Skin of body (tissue), 2 donors: Measurements from ENCODE around the gene WDR41. TPM values are rescaled to one million over a fixed set of nuclear protein-coding genes. Genes with fewer than 3 reads are reported as not detected.

Experiments
- DNase-seq: peaks from one replicate; lab custom pipeline; 2025; lab: John Stamatoyannopoulos, UW
- total RNA-seq: library from RNA; depleted of rRNA; stranded (reverse); fragments of >200 nt; gene quantifications from one replicate; pipeline ENCODE4 v1.2.3, GENCODE V29; 2014

WDR41 gene
- total RNA-seq, 1 donor from 2014 or later: 73.2 TPM

DNA sequence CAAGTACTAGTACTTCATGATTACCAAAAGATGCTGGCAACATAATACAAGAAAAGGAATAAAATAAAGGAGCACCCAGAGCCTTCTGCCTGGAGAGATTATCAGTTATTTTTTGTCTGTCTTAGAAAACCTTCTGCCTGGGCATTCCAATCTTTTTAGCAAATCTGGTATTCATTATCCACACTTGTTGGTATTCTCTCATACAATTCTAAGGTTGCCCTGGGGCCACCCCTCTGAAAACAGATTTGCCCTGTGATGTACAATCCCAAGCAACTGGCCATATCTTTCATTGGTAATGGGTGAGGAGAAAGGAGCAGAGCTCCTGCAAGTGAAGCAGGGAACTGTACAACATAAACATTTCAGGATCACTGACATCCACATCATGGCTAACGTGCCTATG lies 47.8 kb downstream of the WDR41 start:
- DNase-seq: no peak

DNA sequence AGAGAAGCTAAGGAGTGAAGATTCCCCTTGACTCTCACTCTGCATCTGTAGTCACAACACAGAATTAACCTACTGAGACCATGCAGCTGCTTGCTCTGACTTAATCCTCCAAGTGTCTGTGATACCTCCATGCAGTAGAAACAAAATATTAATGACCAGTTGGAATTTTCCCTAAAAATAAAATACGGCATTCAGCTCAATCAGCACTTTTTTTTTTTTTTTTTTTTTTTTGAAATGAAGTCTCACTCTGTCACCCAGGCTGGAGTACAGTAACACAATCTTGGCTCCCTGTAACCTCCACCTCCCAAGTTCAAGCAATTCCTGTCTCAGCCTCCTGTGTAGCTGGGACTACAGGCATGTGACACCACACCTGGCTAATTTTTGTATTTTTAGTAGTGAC lies 48.4 kb downstream of the WDR41 start:
- DNase-seq: no peak

DNA sequence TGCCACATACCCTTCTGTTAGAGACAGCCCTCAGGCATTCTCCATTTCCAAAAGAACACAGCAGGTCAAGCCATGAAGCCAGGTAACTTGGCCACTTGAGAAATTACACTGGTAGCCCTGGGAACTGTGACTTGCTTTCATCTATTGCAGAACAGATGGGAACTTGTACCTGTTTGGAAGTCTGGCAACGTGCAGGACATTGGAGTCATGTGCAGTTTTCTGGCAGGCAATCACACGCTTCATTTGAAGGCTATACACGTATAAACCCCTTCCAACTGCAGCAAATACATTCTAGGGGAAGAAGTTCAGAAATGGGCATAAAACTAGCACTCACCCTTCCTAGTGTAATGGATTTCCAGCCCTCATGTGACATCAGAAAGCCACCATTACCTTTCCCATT lies 54.0 kb downstream of the WDR41 start:
- no peak for DNase-seq

DNA sequence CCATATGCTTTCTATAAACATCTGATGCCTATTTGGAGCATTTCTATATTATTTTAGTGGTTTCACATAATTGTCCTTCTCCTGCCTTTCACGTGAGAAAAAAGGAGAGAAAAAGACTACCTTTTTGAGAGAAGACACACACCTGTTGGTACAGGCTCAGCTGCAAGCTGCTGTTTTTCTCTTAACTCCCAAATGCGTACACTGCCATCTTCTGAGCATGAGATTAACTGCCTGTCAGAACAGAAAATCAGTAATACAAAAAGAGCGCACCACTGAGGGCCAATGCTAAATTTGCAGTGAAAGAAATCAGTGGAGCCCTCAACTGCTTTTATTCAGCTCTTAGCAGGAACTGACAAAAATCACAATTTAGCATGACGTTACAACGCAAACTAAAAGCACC lies 54.9 kb downstream of the WDR41 start:
- DNase-seq: no peak

DNA sequence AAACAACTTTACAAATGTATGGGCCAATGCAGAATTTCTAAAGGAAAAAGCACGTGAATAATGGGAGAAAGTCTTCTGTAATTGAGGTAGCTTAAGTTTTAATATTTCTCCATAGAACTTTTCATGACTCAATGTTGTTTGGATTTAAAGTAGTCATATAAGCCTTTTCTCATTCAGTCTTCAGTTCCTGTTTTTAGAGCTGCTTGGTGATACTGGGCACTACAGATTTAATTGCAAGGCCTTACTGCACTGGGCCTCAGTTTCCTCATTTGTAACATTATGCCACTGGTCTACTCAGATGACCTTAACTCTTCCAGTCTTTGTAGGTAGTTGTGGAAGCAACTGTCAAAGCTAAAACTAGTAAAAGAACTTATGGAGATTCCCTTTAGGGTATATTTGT lies 60.4 kb downstream of the WDR41 start:
- no peak for DNase-seq

DNA sequence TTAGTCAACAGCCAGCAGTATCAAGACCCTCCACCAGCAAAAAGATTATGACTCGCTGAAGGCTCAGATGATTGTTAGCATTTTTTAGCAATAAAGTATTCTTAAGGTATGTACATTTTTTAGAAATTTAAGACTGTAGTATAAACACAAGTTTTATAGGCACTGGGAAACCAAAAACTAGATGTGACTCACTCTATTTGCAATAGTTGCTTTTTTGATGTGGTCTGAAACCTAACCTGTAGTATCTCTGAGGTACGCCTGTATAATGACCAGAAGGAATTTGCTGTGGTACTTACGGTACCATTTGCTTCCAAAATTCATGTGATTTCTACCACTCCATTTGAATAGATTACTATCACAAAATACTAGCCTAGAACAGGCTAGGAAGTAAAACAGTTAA lies 60.8 kb downstream of the WDR41 start:
- no peak for DNase-seq

DNA sequence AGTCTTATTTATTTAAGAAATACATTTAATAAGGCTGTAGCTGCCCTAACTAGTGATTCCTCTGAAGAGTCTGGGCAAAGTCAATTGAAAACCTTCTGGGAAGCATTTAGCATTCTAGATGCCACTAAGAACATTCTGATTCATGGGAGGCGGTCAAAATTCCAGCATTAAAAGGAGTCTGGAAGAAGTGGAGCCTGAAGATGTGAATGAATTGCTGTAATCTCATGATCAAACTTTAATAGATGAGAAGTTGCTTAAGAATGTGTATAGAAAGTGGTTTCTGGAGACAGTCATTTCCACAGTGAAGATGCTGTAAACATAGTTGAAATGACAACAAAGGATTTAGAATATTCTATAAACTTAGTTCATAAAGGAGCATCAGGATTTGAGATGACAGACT lies 61.4 kb downstream of the WDR41 start:
- no peak for DNase-seq

DNA sequence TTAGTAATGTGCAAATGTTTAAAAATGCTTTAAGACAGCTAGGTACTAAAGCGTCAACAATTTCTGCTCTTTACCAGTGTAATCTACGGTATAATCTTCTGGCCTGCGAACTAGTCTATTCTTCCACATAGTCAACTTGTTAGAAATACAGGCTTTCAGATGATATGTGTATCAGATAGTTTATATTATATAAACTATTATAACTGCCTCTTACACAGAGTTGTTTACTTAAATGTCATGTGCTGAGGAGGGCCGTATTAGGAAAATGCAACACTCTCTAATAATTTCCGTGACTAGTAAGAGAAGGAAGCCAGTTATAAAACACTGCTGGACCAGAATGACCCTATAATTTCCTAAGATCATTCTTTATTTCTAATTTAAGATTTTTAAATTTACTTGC lies 63.6 kb downstream of the WDR41 start:
- DNase-seq: no peak

DNA sequence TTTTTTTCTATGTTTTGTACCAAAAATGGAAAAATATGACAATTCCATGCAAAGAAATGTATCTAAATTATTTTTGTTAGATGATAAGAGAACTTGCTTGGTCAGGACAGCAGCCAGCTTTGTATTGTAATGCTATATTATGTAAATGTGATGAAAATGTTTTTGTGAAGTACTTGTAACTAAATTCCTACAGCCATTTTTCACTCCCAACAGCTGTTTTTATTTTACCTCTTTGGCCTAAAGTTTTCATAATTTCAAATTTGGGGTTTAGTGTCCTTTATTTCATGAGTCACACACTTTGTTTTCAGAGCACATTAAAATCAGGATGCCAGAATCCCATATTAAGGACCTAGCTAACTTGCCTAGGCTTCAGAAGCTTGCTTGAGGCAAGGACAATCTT lies 64.1 kb downstream of the WDR41 start:
- DNase-seq: peak; percentile 57

DNA sequence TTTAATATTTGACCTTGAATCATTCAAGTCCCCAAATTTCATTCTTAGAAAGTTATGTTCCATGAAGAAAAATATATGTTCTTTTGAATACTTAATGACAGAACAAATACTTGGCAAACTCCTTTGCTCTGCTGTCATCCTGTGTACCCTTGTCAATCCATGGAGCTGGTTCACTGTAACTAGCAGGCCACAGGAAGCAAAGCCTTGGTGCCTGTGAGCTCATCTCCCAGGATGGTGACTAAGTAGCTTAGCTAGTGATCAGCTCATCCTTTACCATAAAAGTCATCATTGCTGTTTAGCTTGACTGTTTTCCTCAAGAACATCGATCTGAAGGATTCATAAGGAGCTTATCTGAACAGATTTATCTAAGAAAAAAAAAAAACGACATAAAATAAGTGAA lies 65.4 kb downstream of the WDR41 start:
- DNase-seq: no peak

DNA sequence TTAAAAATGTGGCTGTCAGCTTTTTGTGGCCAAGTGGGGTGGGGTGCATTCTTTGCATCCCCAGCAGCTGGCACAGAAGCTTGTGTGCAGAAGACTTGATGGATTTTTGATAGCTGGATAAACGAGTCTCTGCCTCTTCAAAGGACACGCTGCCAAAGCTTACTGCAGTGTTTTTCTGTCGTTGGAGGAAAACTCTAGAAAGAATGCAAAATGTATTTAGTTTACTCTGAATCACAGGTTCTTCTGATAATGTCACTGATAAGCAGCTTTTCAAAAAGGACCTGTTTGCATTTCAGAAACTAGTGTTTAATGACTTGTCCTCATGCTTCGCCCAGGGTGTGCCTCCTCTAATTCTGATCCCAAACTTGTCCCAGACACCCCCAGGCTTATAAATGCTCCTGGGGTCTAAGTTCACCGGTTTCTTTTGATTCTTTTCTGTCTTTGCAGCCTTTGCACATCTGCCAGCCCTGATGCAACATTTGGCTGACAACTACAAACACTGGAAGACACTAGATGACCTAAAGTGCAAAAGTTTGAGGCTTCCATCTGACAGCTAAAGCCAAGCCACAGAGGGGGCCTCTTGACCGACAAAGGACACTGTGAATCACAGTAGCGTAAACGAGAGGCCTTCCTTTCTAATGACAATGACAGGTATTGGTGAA lies 66.0 kb downstream of the WDR41 start:
- no peak for DNase-seq

DNA sequence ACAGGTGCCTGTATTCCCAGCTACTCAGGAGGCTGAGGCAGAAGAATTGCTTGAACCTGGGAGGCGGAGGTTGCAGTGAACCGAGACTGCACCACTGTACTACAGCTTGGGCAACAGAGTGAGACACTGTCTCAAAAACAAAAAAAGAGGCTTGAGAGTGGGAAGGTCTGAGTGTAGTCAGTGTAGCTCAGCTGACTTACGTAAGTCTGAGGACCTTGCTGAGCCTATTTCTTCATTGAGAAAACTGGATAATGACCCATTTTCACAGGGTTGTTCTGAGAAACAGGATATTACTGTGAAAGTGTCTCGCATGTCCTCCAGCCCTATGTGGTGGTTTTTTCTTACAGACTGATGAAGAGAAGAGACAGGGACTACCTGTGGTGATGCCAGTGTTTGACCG lies 66.7 kb downstream of the WDR41 start:
- no peak for DNase-seq

DNA sequence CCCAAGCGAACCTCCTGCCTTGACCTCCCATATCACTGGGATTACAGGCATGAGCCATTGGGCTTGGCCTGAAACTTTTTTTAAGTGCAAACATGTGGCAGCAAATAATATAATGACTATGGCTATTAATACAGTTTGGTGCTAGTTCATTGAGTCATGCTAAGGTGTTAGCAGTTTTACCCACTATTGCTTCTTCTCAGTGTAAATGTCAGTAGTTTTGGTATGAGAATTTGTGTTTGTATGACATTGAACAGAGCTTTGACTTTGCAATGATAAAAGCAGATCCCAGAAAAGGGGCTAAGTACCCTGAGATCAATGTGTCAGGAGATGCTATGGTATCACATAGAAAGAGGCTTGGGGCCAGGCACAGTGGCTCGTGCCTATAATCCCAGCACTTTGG lies 67.2 kb downstream of the WDR41 start:
- no peak for DNase-seq

DNA sequence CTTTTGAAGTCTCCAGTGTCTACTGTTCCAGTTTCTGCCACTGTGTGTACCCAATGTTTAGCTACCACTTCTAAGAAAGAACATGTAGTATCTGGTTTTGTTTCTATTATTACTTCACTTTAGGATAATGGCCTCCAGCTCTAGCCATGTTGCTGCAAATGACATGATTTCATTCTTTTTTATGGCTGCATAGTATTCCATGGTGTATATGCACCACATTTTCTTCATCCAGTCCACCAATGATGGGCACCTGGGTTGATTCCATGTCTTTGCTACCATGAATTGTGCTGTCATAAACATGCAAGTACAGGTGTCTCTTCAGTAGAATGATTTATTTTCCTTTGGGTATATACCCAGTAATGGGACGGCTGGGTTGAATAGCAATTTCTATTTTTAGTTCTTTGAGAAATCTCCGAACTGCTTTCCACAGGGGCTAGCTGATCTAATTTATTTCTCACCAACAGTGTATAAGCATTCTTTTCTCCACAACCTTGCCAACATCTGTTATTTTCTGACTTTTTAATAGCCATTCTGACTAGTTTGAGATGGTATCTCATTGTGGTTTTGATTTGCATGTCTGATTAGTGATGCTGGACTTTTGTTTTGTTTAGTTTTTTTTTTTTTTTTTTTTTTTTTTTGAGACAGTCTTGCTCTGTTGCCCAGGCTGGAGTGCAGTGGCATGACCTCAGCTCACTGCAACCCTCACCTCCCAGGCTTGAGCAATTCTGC lies 68.9 kb downstream of the WDR41 start:
- DNase-seq: no peak

DNA sequence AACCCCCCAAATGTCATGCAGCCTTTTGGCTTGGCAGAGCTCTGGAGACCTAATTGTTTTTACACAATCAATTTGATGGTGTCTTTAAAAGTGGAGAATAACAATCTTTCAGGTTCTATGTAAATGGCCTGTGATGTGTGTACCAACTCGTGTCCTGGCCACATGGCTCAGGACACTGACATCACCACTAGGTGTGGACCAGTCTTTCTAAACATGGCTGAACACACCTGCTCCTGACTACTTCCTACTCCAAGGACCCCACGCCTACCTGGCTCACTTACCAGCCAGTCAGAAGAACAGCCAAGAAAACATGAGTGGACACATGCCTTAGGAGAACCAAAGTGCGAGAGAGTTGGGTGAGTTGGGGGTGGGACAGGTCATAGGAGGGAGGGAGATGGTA lies 71.2 kb downstream of the WDR41 start:
- DNase-seq: no peak

DNA sequence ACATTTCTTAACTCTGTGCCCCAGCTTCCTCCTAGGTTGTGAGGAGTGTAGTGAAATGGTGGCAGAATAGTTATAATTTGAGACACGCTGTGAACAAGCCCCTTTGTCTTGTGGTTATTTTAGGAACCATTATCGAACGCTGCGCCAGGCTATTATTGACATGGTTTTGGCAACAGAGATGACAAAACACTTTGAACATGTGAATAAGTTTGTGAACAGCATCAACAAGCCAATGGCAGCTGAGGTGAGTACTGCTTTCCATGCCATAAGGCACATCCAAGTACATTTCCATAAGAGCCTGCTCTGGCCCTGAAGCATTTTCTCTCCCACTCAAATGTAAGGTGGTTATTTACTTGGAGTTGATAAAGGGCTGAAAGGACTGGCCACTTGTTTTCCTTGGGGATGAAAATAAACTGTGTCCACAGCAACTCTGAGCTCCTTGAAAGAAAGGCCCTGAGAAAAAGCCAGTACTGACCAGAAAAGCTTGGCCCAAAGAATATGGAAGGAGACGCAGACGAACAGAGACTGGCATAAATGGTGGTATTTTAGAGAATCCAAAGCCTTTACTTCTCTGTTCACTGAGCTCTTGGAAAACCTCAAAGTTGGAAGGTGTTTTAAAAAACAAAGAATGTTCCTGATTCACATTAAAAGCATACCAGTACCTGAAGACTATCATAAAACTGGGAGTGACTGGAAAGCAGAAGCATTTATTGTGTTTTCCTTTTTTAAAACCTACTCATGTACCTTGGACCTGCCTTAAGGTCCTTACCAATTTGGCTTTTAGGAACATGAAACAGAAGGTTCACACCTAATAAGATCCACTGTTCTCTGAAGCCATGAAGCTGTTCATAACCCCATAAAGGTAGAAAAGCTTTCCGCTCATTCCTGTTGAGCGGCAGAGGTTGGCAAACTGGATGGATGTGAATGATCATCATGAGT lies 72.2 kb downstream of the WDR41 start:
- DNase-seq: no peak

DNA sequence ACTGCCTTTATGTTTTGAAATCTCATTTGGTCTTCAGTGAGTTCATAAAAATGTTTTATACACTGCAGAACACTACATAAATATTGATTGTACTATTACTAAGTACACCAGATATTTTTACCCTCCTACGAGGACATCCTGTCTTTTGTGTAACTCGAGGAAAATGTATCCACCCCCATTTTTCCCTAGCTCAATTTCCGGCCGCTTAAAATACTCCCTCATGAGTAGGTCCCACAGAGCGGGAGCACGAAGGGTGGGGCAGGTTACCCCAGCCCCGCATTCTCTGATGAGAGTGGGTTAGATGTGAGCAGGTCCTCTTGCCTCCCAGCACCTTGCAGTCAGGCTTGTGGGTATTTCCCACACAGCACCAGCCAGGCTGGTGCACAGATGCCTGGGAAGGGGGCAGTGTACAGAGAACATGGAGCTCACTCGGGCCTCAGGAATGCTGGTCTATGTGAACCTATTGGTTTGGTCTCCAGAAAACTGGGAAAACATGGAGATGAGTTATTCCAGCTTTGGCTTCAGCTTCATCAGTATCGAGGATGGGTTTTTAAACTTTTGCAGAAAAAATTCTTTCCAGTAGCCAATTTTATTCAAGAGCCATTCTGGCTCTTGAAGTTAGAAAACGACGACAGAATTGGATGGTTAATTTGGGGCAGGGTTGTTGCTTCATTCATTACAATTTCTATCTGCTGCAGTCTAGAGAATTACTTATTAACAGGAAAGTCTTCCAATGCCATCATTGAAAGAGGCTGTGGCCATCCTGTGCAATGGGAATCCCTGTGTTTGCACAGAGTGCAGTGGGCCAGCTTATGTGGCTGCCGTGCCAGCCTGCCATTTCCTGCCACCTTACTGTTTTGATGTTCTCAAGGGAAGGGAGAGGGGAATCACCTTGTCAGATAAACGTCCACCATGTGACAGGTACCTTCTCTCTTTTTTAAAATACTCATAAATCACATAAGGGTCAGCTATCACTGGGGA lies 73.2 kb downstream of the WDR41 start:
- DNase-seq: no peak

DNA sequence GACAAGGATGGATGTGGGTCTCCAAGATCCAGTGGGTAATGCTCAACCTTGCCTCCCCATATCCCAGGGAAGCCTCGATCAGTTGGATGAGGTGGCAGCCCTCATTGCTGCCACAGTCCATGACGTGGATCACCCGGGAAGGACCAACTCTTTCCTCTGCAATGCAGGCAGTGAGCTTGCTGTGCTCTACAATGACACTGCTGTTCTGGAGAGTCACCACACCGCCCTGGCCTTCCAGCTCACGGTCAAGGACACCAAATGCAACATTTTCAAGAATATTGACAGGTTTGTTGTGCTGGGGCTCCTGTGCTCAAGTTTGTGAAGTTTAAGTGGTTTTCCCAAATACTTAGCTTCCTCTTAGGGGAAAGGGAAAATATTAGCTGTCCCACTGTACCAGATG lies 74.0 kb downstream of the WDR41 start:
- DNase-seq: no peak

DNA sequence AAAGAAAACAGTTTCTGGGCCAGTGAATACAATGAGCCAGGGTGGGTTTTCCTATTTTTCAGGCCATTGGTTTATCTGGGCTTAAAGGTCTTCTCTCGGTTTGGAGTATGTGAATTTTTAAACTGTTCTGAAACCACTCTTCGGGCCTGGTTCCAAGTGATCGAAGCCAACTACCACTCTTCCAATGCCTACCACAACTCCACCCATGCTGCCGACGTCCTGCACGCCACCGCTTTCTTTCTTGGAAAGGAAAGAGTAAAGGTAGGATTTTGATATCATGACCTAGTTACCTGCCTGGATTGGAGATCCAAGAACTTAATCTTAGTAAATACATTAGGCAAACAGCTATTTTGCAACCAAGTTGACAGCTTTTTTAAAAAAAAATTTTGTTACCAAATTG lies 79.1 kb downstream of the WDR41 start:
- no peak for DNase-seq

DNA sequence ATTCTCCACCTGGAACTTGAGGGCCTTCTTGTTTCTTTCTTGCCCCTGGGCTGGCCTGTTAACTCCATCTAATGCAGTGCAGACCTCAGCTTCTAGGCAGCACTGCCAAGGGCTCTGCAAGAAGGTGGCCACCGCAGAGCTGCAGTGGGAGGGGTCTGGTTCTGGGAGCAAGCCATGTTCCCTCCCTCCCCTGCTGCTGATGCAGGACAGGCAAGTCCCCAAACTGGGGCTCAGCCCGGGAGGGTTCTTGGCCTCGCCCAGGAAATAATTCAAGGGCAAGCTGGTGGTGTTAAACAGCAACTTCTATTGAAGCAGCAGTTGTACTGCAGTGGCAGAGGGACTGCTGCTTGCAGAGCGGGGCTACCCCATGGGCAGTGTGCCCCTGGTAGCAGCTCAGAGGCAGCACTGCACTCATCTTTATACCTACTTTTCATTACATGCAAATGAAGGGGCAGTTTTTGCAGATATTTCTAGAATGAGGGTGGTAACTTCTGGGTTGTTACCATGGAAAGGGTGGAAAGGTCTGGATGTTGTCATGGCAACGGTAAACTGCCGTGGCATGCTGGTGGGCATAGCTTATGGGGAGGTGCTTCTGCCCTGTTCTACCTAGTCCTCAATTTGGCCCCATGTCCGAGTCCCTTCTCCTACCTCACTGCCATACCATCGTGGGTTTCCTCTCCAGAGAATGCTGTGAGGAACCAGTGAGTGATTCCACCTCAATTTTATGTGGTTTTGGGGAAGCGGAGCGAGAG lies 82.1 kb downstream of the WDR41 start:
- DNase-seq: no peak
